Measurements from ENCODE around the gene CCR3. TPM values are rescaled to one million over a fixed set of nuclear protein-coding genes. Genes with fewer than 3 reads are reported as not detected.

The CCR3 gene
- total RNA-seq, 1 experiment from 2014 or later = not detected

DNA sequence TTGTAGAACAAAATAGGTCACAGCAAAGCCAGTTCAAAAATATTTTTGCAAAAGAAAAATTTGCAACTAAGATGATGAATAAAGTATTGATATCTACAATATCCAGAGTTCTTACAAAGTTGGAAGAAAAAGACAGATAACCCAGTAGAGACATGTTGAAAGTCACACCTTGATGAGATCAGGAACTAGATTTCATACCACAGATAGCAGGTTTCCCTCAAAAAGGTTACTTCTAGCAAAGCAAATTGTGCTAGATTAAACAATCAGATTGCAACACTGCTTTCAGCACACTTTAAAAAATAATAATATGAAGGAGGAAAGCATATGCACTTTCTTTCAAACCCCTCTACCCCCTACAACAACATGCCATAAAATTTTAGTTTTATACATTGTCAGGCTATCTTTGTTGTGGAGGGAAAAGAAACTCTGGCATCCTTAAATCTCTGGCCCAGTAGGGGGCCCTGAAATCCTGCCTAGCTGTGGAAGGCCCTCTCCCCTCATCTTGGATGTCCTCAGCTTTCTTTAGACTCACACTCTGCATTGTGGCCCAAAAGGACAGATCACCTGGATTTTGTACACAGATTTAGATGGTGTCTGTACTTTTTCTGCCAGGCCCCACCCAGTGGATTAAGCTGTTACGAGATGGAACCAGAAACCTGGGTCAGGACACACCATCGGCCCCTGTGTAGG is 50.9 kb downstream of the CCR3 start:
- Histone ChIP-seq H3K27ac (no peak overlapping the region), H3K36me3 (no peaks in the 10 kb centered on the region), H3K4me1 (no peaks in the 10 kb centered on the region), H3K4me3 (no peak overlapping the region), H3K9me3 (replicated peaks) (no peaks in the 10 kb centered on the region), H3K27me3 (no peaks in the 10 kb centered on the region)
- no peak for DNase-seq

GRCh38 chr3:46293991-46294833 is 52.0 kb downstream of the CCR3 start:
- no peaks in the 10 kb centered on the region for H3K9me3 ChIP-seq (replicated peaks)

GRCh38 chr3:46296826-46297225 is 54.6 kb downstream of the CCR3 start:
- H3K4me3 ChIP-seq = no peak overlapping the region
- DNase-seq = no peak
- H3K27me3 ChIP-seq = no peaks in the 10 kb centered on the region
- H3K4me1 ChIP-seq = no peaks in the 10 kb centered on the region
- H3K36me3 ChIP-seq = no peaks in the 10 kb centered on the region
- H3K9me3 ChIP-seq (replicated peaks) = no peaks in the 10 kb centered on the region
- no peak overlapping the region for H3K27ac ChIP-seq

More at GRCh38 chr3:46293991-46294833, 52.0 kb downstream of the CCR3 start:
- H3K27me3 ChIP-seq = no peaks in the 10 kb centered on the region
- no peak overlapping the region for H3K4me3 ChIP-seq
- DNase-seq = no peak
- no peaks in the 10 kb centered on the region for H3K4me1 ChIP-seq
- no peaks in the 10 kb centered on the region for H3K36me3 ChIP-seq
- H3K27ac ChIP-seq = no peak overlapping the region

DNA sequence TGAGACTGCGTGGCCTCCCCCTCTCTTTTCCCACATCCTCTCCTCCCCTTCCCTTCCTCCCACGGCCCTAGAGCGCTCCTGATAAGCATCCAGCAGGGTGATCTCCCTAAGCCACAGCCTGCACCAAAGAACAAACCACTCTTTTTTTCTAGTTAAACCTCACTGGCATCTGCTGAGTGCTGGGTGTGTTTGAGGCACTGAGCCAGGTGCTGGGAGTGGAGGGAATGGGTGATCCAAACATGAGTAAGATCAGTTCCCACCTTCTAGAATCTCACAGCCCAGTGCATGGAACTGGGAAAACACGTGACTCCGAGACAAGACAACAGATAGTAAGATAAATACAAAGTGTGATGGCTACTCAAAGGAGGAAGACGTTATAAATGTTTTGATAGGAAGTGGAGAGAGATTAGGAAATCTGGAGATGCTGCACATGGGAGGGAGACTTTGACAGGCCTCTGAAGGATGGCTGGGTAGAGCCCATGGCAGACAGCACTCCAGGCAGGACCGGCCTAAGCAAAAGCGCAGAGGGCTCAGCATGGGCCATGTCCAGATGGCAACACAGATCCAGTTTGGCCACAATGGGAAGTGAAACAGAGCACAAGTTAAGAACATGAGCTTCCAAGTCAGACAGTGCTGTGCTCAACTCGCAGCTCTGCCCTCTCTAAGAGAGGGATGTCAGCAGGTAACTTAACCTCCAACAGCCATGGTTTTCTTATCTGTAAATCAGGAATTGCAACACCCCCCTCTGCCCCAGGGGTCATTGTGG is 55.6 kb downstream of the CCR3 start:
- Histone ChIP-seq H3K36me3 (no peaks in the 10 kb centered on the region), H3K4me3 (no peak overlapping the region), H3K9me3 (replicated peaks) (no peaks in the 10 kb centered on the region), H3K27ac (no peak overlapping the region), H3K27me3 (no peaks in the 10 kb centered on the region), H3K4me1 (no peaks in the 10 kb centered on the region)
- DNase-seq = peak in 1 of 2 experiments; percentile 6

GRCh38 chr3:46298871-46299607 is 56.8 kb downstream of the CCR3 start:
- Histone ChIP-seq H3K27ac (no peak overlapping the region), H3K36me3 (no peaks in the 10 kb centered on the region), H3K4me3 (no peak overlapping the region), H3K27me3 (no peaks in the 10 kb centered on the region), H3K9me3 (replicated peaks) (no peaks in the 10 kb centered on the region), H3K4me1 (no peaks in the 10 kb centered on the region)
- DNase-seq = no peak

GRCh38 chr3:46299608-46300460 is 57.6 kb downstream of the CCR3 start:
- no peaks in the 10 kb centered on the region for H3K4me1 ChIP-seq

DNA sequence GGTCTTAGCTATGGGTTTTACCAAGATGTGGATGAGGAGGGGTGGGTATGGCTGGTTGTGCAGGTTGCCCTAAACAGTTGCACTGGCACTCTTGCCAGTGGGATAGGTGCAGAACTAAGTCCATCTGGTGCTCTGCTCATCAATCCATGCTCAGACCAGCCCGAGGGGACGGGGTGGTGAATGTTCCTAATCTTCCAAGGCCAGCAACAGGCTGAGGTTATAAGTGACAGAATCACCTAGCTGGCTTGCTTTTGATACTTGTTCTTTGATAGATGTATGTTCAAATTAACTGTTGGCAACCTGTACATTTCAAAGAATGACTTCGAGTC is 58.2 kb downstream of the CCR3 start:
- Histone ChIP-seq H3K36me3 (no peaks in the 10 kb centered on the region), H3K27me3 (no peaks in the 10 kb centered on the region), H3K4me3 (no peak overlapping the region), H3K9me3 (replicated peaks) (no peaks in the 10 kb centered on the region), H3K27ac (no peak overlapping the region), H3K4me1 (no peaks in the 10 kb centered on the region)
- no peak for DNase-seq

More at GRCh38 chr3:46299608-46300460, 57.6 kb downstream of the CCR3 start:
- Histone ChIP-seq H3K4me3 (no peak overlapping the region), H3K27me3 (no peaks in the 10 kb centered on the region), H3K27ac (no peak overlapping the region), H3K36me3 (no peaks in the 10 kb centered on the region), H3K9me3 (replicated peaks) (no peaks in the 10 kb centered on the region)
- DNase-seq = no peak

GRCh38 chr3:46301122-46301835 is 59.0 kb downstream of the CCR3 start:
- no peak for DNase-seq
- Histone ChIP-seq H3K4me3 (no peak overlapping the region), H3K4me1 (no peaks in the 10 kb centered on the region), H3K27ac (no peak overlapping the region), H3K27me3 (no peaks in the 10 kb centered on the region), H3K9me3 (replicated peaks) (no peaks in the 10 kb centered on the region), H3K36me3 (no peaks in the 10 kb centered on the region)

DNA sequence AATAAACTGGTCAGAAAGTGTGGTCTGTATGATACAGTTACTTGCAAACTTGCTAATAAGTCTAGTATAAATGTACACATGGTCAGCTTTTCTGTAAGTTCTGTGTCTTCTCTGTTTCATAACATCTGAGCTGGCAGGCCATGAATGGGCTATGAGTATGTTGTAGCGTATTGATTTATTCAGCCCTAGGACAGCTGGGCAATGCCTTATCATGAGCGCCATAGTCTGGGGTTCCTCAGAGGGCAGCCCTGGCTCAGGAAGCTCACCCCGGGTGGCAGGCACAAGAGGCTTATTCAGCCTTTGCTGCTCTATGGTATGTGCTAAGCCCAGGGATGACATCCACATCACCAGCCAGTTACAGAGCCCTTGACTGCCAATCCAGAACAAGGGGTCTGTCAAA is 61.0 kb downstream of the CCR3 start:
- no peaks in the 10 kb centered on the region for H3K36me3 ChIP-seq
- no peaks in the 10 kb centered on the region for H3K4me1 ChIP-seq
- DNase-seq = no peak
- no peaks in the 10 kb centered on the region for H3K27me3 ChIP-seq
- H3K27ac ChIP-seq = no peak overlapping the region
- no peaks in the 10 kb centered on the region for H3K9me3 ChIP-seq (replicated peaks)
- H3K4me3 ChIP-seq = no peak overlapping the region

- Histone ChIP-seq H3K36me3 (no peaks in the 10 kb centered on the region), H3K9me3 (replicated peaks) (no peaks in the 10 kb centered on the region), H3K4me1 (no peaks in the 10 kb centered on the region), H3K4me3 (no peak overlapping the region), H3K27ac (no peak overlapping the region), H3K27me3 (no peaks in the 10 kb centered on the region)
- DNase-seq = no peak
Measured at GRCh38 chr3:46304739-46305138, 62.5 kb downstream of the CCR3 start.

- no peaks in the 10 kb centered on the region for H3K9me3 ChIP-seq (replicated peaks)
- H3K4me3 ChIP-seq = no peak overlapping the region
- H3K27ac ChIP-seq = no peak overlapping the region
- no peaks in the 10 kb centered on the region for H3K36me3 ChIP-seq
- 0 out of 2 replicates have a peak, but pooled peaks cover 2% of the 10 kb centered on the region for H3K27me3 ChIP-seq
- H3K4me1 ChIP-seq = no peaks in the 10 kb centered on the region
- no peak for DNase-seq
Measured at GRCh38 chr3:46312991-46313390, 70.7 kb downstream of the CCR3 start.

DNA sequence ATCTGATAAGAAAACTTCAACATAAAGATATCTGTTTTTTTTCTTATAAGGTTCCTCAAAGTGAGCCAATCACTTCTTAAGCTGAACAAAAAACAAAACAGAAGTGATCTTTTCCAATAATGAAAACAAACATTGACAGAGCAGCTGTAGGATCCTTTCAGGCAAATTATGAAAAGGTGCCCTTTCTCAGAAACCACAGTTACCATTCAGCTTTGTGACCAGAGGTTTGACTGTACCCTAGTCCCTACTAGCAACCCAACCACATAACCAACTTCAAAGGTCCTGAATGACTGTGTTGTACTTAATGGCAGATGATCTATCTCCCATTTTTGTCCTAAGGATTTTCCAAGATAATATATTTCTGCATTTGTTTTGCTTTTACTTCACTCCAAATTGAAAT is 72.3 kb downstream of the CCR3 start:
- no peak for DNase-seq
- H3K4me1 ChIP-seq = no peaks in the 10 kb centered on the region
- no peaks in the 10 kb centered on the region for H3K36me3 ChIP-seq
- no peaks in the 10 kb centered on the region for H3K9me3 ChIP-seq (replicated peaks)
- H3K4me3 ChIP-seq = no peak overlapping the region
- 0 out of 2 replicates have a peak, but pooled peaks cover 2% of the 10 kb centered on the region for H3K27me3 ChIP-seq
- no peak overlapping the region for H3K27ac ChIP-seq

GRCh38 chr3:46316206-46316605 is 73.9 kb downstream of the CCR3 start:
- no peak overlapping the region for H3K4me3 ChIP-seq
- no peak overlapping the region for H3K27ac ChIP-seq
- 0 out of 2 replicates have a peak, but pooled peaks cover 2% of the 10 kb centered on the region for H3K27me3 ChIP-seq
- no peaks in the 10 kb centered on the region for H3K9me3 ChIP-seq (replicated peaks)
- no peak for DNase-seq
- H3K36me3 ChIP-seq = no peaks in the 10 kb centered on the region
- H3K4me1 ChIP-seq = no peaks in the 10 kb centered on the region
